ENCODE measurements around the gene CYREN.
"Not testable (repeated sequence)": the region's sequence is repeated elsewhere in the genome, so short reads cannot be mapped to it uniquely, and the experiment has no call there.

DNA sequence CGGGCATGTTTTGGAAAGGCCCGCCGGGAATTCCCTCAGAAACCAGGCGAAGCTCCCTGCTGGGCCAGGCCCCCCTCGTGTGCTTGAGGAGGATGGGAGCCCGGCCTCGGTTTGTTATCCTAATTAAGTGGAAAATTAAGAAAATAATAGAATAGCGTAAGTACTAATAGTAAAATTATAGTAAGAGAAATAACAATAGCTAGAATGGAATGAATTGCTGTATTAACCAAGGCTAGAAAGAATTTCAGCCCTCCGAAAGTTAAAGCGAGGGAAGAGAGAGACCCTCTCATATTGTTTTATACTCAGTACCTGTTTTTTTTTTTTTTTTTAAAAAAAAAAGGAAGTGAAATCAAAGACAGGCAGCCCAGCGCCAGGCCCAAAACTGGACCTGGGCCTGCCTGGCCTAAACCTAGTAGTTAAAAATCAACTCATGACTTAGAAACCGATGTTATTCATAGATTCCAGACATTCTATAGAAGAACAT is 533 bp upstream of the CYREN start:
- TF ChIP-seq, protein P1, sequence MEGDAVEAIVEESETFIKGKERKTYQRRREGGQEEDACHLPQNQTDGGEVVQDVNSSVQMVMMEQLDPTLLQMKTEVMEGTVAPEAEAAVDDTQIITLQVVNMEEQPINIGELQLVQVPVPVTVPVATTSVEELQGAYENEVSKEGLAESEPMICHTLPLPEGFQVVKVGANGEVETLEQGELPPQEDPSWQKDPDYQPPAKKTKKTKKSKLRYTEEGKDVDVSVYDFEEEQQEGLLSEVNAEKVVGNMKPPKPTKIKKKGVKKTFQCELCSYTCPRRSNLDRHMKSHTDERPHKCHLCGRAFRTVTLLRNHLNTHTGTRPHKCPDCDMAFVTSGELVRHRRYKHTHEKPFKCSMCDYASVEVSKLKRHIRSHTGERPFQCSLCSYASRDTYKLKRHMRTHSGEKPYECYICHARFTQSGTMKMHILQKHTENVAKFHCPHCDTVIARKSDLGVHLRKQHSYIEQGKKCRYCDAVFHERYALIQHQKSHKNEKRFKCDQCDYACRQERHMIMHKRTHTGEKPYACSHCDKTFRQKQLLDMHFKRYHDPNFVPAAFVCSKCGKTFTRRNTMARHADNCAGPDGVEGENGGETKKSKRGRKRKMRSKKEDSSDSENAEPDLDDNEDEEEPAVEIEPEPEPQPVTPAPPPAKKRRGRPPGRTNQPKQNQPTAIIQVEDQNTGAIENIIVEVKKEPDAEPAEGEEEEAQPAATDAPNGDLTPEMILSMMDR (IDR thresholded peaks at IDR 0.05; ENCODE audit: insufficient read depth, low read length, poor library complexity, severe bottlenecking): not testable (repeated sequence)
- not testable (repeated sequence) for TF ChIP-seq EZH2phosphoT487 (conservative IDR thresholded peaks at IDR 0.05; ENCODE audit: low read length)
